ENCODE data around the gene NEIL1. TPM values are rescaled to one million over a fixed set of nuclear protein-coding genes. Genes with fewer than 3 reads are reported as not detected.

Gene NEIL1
- total RNA-seq, 2 experiments from 2014 or later, result 99.5 to 159 TPM

DNA sequence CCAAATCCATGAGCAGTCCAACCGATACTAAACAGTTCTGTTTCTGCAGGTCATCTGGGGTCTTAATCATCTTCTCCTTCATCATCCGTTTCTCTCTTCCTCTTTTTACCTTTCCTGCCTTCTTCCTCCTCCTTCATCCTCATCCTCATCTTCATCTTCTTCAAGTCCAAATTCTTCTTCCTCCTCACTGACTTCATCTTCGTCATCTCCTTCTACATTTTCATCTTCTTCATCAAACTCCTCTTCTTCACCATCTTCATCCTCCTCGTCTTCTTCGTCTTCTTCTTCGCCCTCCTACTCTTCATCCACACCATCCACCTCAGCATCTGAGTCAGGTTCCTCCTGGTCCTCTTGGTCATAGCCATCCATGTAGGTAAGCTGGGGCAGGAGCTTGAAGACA, 25.1 kb upstream of the NEIL1 start:
- H3K9me3 ChIP-seq (ENCODE audit: low read length), result no peaks in the 10 kb centered on the region
- no peaks in the 10 kb centered on the region for H3K36me3 ChIP-seq (ENCODE audit: insufficient read depth, low read length)
- H3K4me2 ChIP-seq (ENCODE audit: low read length), result no peak overlapping the region
- intact Hi-C loops (cut with micrococcal nuclease; ENCODE audit: unreplicated experiment), result no loop called here
- H4K20me1 ChIP-seq (ENCODE audit: insufficient read depth, low read length), result no peaks in the 10 kb centered on the region
- no peak overlapping the region for H3K4me3 ChIP-seq (ENCODE audit: low read depth, low read length, poor library complexity, severe bottlenecking)
- H3K27ac ChIP-seq (ENCODE audit: low read depth, low read length, poor library complexity, severe bottlenecking), result no peak overlapping the region
- H3K4me1 ChIP-seq (ENCODE audit: insufficient read depth, low read length, poor library complexity, severe bottlenecking), result no peaks in the 10 kb centered on the region
- TF ChIP-seq EZH2phosphoT487 (IDR thresholded peaks at IDR 0.05; ENCODE audit: borderline replicate concordance, low read depth, low read length), result no peak
- TF ChIP-seq, protein P1, sequence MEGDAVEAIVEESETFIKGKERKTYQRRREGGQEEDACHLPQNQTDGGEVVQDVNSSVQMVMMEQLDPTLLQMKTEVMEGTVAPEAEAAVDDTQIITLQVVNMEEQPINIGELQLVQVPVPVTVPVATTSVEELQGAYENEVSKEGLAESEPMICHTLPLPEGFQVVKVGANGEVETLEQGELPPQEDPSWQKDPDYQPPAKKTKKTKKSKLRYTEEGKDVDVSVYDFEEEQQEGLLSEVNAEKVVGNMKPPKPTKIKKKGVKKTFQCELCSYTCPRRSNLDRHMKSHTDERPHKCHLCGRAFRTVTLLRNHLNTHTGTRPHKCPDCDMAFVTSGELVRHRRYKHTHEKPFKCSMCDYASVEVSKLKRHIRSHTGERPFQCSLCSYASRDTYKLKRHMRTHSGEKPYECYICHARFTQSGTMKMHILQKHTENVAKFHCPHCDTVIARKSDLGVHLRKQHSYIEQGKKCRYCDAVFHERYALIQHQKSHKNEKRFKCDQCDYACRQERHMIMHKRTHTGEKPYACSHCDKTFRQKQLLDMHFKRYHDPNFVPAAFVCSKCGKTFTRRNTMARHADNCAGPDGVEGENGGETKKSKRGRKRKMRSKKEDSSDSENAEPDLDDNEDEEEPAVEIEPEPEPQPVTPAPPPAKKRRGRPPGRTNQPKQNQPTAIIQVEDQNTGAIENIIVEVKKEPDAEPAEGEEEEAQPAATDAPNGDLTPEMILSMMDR (conservative IDR thresholded peaks at IDR 0.05; ENCODE audit: low read length), result no peak
- BruUV-seq (replicated peaks), result no TSS peak
- H3K9me2 ChIP-seq (ENCODE audit: insufficient read depth, low read length), result no peaks in the 10 kb centered on the region
- POLR2A ChIA-PET, result interaction anchor here (0.6 to 0.8 kb wide), 2 partner anchors 93 to 132 kb away, joined by 3 read pairs; no protein-coding TSS in a partner anchor
- no peak overlapping the region for H2AFZ ChIP-seq (ENCODE audit: low read length)
- DNase-seq (ENCODE audit: low spot score), result no peak
- no peaks in the 10 kb centered on the region for H3K79me2 ChIP-seq (ENCODE audit: insufficient read depth, low read depth, low read length)
- CTCF ChIA-PET (ENCODE audit: unreplicated experiment), result no interaction called here

DNA sequence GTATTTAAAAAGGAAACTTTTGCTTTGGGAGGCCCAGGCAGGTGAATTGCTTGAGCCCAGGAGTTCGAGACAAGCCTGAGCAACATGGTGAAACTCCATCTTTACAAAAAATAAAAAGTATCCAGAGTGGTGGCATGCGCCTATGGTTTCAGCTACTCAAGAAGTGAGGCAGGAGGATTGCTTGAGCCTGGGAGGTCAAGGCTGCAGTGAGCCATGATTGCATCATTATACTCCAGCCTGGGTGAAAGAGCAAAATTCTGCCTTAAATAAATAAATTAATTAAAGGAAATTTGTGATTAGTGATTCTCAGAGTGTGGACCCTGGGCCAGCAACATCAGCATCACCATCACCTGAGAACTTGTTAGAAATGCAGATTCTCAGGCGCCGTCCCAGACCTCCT, 20.9 kb upstream of the NEIL1 start:
- no peak overlapping the region for H3K27ac ChIP-seq (ENCODE audit: low read depth, low read length, poor library complexity, severe bottlenecking)
- TF ChIP-seq, protein P1 (conservative IDR thresholded peaks at IDR 0.05; ENCODE audit: low read length), result no peak
- TF ChIP-seq EZH2phosphoT487 (IDR thresholded peaks at IDR 0.05; ENCODE audit: borderline replicate concordance, low read depth, low read length), result no peak
- H3K9me3 ChIP-seq (ENCODE audit: low read length), result no peaks in the 10 kb centered on the region
- no peaks in the 10 kb centered on the region for H3K9me2 ChIP-seq (ENCODE audit: insufficient read depth, low read length)
- no peaks in the 10 kb centered on the region for H3K36me3 ChIP-seq (ENCODE audit: insufficient read depth, low read length)
- no peak overlapping the region for H3K4me3 ChIP-seq (ENCODE audit: low read depth, low read length, poor library complexity, severe bottlenecking)
- no peaks in the 10 kb centered on the region for H4K20me1 ChIP-seq (ENCODE audit: insufficient read depth, low read length)
- ChIA-PET POLR2A (no interaction called here), CTCF (ENCODE audit: unreplicated experiment) (no interaction called here)
- no TSS peak for BruUV-seq (replicated peaks)
- no peak overlapping the region for H2AFZ ChIP-seq (ENCODE audit: low read length)
- no peak for DNase-seq (ENCODE audit: low spot score)
- no peaks in the 10 kb centered on the region for H3K79me2 ChIP-seq (ENCODE audit: insufficient read depth, low read depth, low read length)
- no peak overlapping the region for H3K4me2 ChIP-seq (ENCODE audit: low read length)
- no peaks in the 10 kb centered on the region for H3K4me1 ChIP-seq (ENCODE audit: insufficient read depth, low read length, poor library complexity, severe bottlenecking)
- intact Hi-C loops (cut with micrococcal nuclease; ENCODE audit: unreplicated experiment), result no loop called here

DNA sequence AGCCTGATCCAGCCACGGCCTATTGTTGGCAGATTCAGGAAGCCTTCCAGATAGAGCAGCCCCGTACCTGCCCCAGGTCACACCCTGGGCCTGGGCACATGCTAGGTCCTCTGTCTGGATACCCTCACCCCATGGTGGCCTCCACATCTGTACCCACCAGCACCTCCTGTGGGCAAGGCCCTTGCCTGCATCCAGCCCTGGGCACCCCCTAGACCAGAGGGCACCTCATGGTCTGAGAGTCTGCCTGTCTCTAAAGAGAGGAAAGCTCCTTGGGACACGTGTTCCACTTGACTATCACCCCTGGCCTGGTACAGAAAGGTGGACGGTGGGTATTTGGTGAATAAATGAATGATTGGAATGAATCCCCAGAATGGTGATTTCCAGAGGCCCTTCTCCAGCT, 19.8 kb upstream of the NEIL1 start:
- BruUV-seq (replicated peaks), result no TSS peak
- no peak overlapping the region for H3K4me3 ChIP-seq (ENCODE audit: low read depth, low read length, poor library complexity, severe bottlenecking)
- intact Hi-C loops (cut with micrococcal nuclease; ENCODE audit: unreplicated experiment), result no loop called here

More for the DNA sequence above, 19.8 kb upstream of the NEIL1 start:
- Histone ChIP-seq H3K36me3 (ENCODE audit: insufficient read depth, low read length) (no peaks in the 10 kb centered on the region), H3K4me1 (ENCODE audit: insufficient read depth, low read length, poor library complexity, severe bottlenecking) (no peaks in the 10 kb centered on the region), H3K9me3 (ENCODE audit: low read length) (no peaks in the 10 kb centered on the region), H4K20me1 (ENCODE audit: insufficient read depth, low read length) (no peaks in the 10 kb centered on the region), H3K79me2 (ENCODE audit: insufficient read depth, low read depth, low read length) (no peaks in the 10 kb centered on the region), H3K4me2 (ENCODE audit: low read length) (no peak overlapping the region), H2AFZ (ENCODE audit: low read length) (no peak overlapping the region), H3K9me2 (ENCODE audit: insufficient read depth, low read length) (no peaks in the 10 kb centered on the region), H3K27ac (ENCODE audit: low read depth, low read length, poor library complexity, severe bottlenecking) (no peak overlapping the region)
- TF ChIP-seq, protein P1 (conservative IDR thresholded peaks at IDR 0.05; ENCODE audit: low read length), result no peak
- TF ChIP-seq EZH2phosphoT487 (IDR thresholded peaks at IDR 0.05; ENCODE audit: borderline replicate concordance, low read depth, low read length), result no peak
- DNase-seq (ENCODE audit: low spot score), result no peak
- POLR2A ChIA-PET, result no interaction called here
- CTCF ChIA-PET (ENCODE audit: unreplicated experiment), result interaction anchor here (0.6 kb wide), 1 partner anchor 357 kb away, joined by 5 read pairs; no protein-coding TSS in a partner anchor
